Measurements from ENCODE around the gene TBC1D9B. TPM values are rescaled to one million over a fixed set of nuclear protein-coding genes. Genes with fewer than 3 reads are reported as not detected.

TBC1D9B gene
- total RNA-seq, 1 experiment from 2014 or later = 44.9 TPM

- no peak overlapping the region for H3K9ac ChIP-seq (ENCODE audit: low read length)
- ChIA-PET CTCF (no interaction called here), POLR2A (ENCODE audit: unreplicated experiment) (no interaction called here)
- H3F3A ChIP-seq (ENCODE audit: low read length, unreplicated experiment) = no peaks in the 10 kb centered on the region
- H3K4me2 ChIP-seq (ENCODE audit: low read length) = no peak overlapping the region
- no TSS peak for BruUV-seq (replicated peaks)
- H3K27ac ChIP-seq (ENCODE audit: low read length) = no peak overlapping the region
- no peak overlapping the region for H2AFZ ChIP-seq (ENCODE audit: low read length)
- H4K20me1 ChIP-seq (ENCODE audit: low read length) = peaks cover 24% of the 10 kb centered on the region
- peaks cover 3% of the 10 kb centered on the region; the same call in 1 of the 2 replicates for H3K4me1 ChIP-seq (ENCODE audit: insufficient read depth, low read length)
- ATAC-seq (no peak), DNase-seq (no peak)
- no peaks in the 10 kb centered on the region for H3K27me3 ChIP-seq (ENCODE audit: low read length)
- no peaks in the 10 kb centered on the region for H3K9me2 ChIP-seq (replicated peaks; ENCODE audit: low read length)
- intact Hi-C loops (cut with micrococcal nuclease) = no loop called here
- peaks cover 72% of the 10 kb centered on the region for H3K36me3 ChIP-seq (ENCODE audit: low read depth, low read length)
- H3K79me2 ChIP-seq (ENCODE audit: low read length) = peaks cover 29% of the 10 kb centered on the region
- TF ChIP-seq EZH2 (IDR thresholded peaks at IDR 0.05; ENCODE audit: low read length, unreplicated experiment) (no peak), CTCF (conservative IDR thresholded peaks at IDR 0.05; ENCODE audit: low read depth, low read length) (no peak), EZH2phosphoT487 (IDR thresholded peaks at IDR 0.05; ENCODE audit: borderline replicate concordance, low read length) (no peak)
- H3K9me3 ChIP-seq (ENCODE audit: low read length) = no peaks in the 10 kb centered on the region
- no peak overlapping the region for H3K4me3 ChIP-seq (ENCODE audit: low read length)
These were observed 78.8 kb downstream of the TBC1D9B start for GRCh38 chr5:179828756-179829421.

- H3K9me3 ChIP-seq (ENCODE audit: low read length) = no peaks in the 10 kb centered on the region
- ChIA-PET CTCF (no interaction called here), POLR2A (ENCODE audit: unreplicated experiment) (interaction anchor here (0.7 kb wide), 1 partner anchor 9 kb away, joined by 3 read pairs; no protein-coding TSS in a partner anchor)
- peaks cover 8% of the 10 kb centered on the region for H3K4me1 ChIP-seq (ENCODE audit: insufficient read depth, low read length)
- H3K27me3 ChIP-seq (ENCODE audit: low read length) = no peaks in the 10 kb centered on the region
- peaks cover 41% of the 10 kb centered on the region for H3K79me2 ChIP-seq (ENCODE audit: low read length)
- peak; percentile 63 for DNase-seq
- peaks cover 67% of the 10 kb centered on the region for H3K36me3 ChIP-seq (ENCODE audit: low read depth, low read length)
- TF ChIP-seq EZH2 (IDR thresholded peaks at IDR 0.05; ENCODE audit: low read length, unreplicated experiment) = no peak
- TF ChIP-seq CTCF (conservative IDR thresholded peaks at IDR 0.05; ENCODE audit: low read depth, low read length) = peak; percentile 14; the same call in 1 of the 2 replicates
- H2AFZ ChIP-seq (ENCODE audit: low read length) = no peak overlapping the region
- H4K20me1 ChIP-seq (ENCODE audit: low read length) = peaks cover 35% of the 10 kb centered on the region
- no peak overlapping the region for H3K9ac ChIP-seq (ENCODE audit: low read length)
- no TSS peak for BruUV-seq (replicated peaks)
- no peak overlapping the region for H3K4me2 ChIP-seq (ENCODE audit: low read length)
- intact Hi-C loops (cut with micrococcal nuclease) = no loop called here
- peak overlapping the region; percentile 29; the same call in 1 of the 2 replicates for H3K27ac ChIP-seq (ENCODE audit: low read length)
- no peaks in the 10 kb centered on the region for H3F3A ChIP-seq (ENCODE audit: low read length, unreplicated experiment)
- no peaks in the 10 kb centered on the region for H3K9me2 ChIP-seq (replicated peaks; ENCODE audit: low read length)
- no peak overlapping the region for H3K4me3 ChIP-seq (ENCODE audit: low read length)
- ATAC-seq = peak; percentile 84
These were observed 80.0 kb downstream of the TBC1D9B start for GRCh38 chr5:179827680-179828079.

GRCh38 chr5:179825655-179826182, 82.0 kb downstream of the TBC1D9B start:
- no peaks in the 10 kb centered on the region for H3K9me3 ChIP-seq (ENCODE audit: low read length)
- H4K20me1 ChIP-seq (ENCODE audit: low read length) = peaks cover 53% of the 10 kb centered on the region
- POLR2A ChIA-PET (ENCODE audit: unreplicated experiment) = no interaction called here
- TF ChIP-seq EZH2 (IDR thresholded peaks at IDR 0.05; ENCODE audit: low read length, unreplicated experiment) = no peak
- no peak for TF ChIP-seq CTCF (conservative IDR thresholded peaks at IDR 0.05; ENCODE audit: low read depth, low read length)
- no peak for TF ChIP-seq EZH2phosphoT487 (IDR thresholded peaks at IDR 0.05; ENCODE audit: borderline replicate concordance, low read length)
- no peak overlapping the region for H3K9ac ChIP-seq (ENCODE audit: low read length)
- DNase-seq (no peak), ATAC-seq (no peak)
- H3K4me3 ChIP-seq (ENCODE audit: low read length) = no peak overlapping the region
- no peaks in the 10 kb centered on the region for H3K9me2 ChIP-seq (replicated peaks; ENCODE audit: low read length)
- peaks cover 18% of the 10 kb centered on the region for H3K4me1 ChIP-seq (ENCODE audit: insufficient read depth, low read length)
- no peaks in the 10 kb centered on the region for H3F3A ChIP-seq (ENCODE audit: low read length, unreplicated experiment)
- peaks cover 60% of the 10 kb centered on the region for H3K79me2 ChIP-seq (ENCODE audit: low read length)
- no peak overlapping the region for H2AFZ ChIP-seq (ENCODE audit: low read length)
- BruUV-seq (replicated peaks) = no TSS peak
- peaks cover 57% of the 10 kb centered on the region for H3K36me3 ChIP-seq (ENCODE audit: low read depth, low read length)
- no peaks in the 10 kb centered on the region for H3K27me3 ChIP-seq (ENCODE audit: low read length)
- intact Hi-C loops (cut with micrococcal nuclease) = no loop called here
- no peak overlapping the region for H3K27ac ChIP-seq (ENCODE audit: low read length)
- CTCF ChIA-PET = no interaction called here
- H3K4me2 ChIP-seq (ENCODE audit: low read length) = no peak overlapping the region
